HG03139 (cell line): ENCODE results near the gene CD46.
"Not testable (repeated sequence)": the region's sequence is repeated elsewhere in the genome, so short reads cannot be mapped to it uniquely, and the experiment has no call there.

ENCODE experiments used
- ATAC-seq: cut with Tn5 transposase; IDR thresholded peaks from one replicate; pipeline ENCODE4 v1.9.1; 2021; ENCODE audit not compliant: unreplicated experiment

CD46 gene

GRCh38 chr1:207751790-207752455 lies at the start of gene CD46:
CD46 (plus strand) TSS chr1:207752054; CDS start chr1:207752213, 159 bp downstream.
- peak; percentile 97 for ATAC-seq

DNA sequence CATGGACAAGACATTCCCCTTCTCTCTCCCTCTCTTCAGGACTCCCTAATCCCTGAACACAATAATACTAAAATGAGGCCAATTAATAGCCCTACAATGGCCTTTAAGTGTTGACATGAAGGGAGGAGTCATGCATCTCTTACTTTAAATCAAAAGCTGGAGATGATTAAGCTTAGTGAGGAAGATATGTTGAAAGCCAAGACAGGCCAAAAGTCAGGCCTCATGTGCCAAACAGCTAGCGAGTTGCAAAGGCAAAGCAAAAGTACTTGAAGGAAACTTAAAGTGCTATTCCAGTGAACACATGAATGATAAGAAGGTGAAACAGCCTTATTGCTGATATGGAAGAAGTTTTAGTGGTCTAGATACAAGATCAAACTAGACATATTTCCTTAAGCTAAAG lies 49.5 kb upstream of the CD46 start:
- ATAC-seq: no peak

- ATAC-seq: no peak
These were observed 48.1 kb upstream of the CD46 start for GRCh38 chr1:207703712-207704111.

DNA sequence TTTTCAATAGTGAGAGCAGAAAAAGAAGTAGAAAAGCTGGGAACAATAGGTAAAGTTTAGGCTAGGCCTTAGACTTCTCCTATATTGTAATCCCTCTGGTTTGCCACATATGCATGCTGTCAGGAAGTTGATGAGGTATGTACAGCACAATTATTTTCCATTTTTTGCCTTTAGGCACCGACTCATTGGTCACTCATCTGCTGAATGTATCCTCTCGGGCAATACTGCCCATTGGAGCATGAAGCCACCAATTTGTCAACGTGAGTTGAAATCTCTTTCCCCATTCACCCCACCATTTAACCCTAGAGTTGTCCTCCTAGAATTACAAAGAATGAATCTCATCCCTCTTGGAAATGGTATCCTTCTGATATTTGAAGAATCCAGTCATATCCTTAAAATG lies 43.9 kb upstream of the CD46 start:
- ATAC-seq: not testable (repeated sequence)

GRCh38 chr1:207711285-207711684 lies 40.6 kb upstream of the CD46 start:
- no peak for ATAC-seq

- not testable (repeated sequence) for ATAC-seq
These were observed 39.2 kb upstream of the CD46 start for GRCh38 chr1:207712701-207713100.

- no peak for ATAC-seq
These were observed 38.3 kb upstream of the CD46 start for GRCh38 chr1:207713529-207713928.

GRCh38 chr1:207719234-207719633 lies 32.6 kb upstream of the CD46 start:
- no peak for ATAC-seq

GRCh38 chr1:207728200-207728858 lies 23.5 kb upstream of the CD46 start:
- ATAC-seq: not testable (repeated sequence)

DNA sequence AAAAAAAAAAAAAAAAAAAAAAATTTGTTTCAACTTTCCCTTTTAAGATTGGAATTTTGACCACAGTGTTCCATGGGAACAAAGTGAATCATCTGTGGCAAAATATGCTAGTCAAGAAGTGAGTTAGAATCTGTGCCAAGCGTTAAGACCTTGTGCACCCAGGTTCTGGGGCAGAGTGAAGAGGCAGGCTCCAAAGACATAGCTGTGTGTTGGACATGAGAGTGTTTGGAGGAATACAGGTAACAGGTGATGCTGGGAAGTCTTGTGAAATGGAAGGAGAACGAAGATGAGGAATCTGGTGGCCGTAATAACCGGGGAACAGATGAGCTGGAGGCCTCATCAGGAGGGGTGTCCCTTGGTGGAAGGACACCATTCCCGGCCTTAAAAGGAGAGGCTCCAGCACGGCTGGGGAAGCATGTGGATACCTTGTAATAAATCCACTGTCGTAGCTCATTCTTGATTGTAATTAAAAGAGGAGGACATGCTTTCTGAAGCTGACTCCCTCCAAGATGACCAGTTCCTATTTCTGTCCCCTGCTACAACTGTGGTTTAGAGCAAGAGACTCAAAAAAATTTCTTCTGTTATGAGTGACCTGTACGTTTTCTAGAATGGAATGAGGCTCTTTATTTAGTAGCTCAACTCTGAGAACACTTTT lies 14.2 kb upstream of the CD46 start:
- not testable (repeated sequence) for ATAC-seq

DNA sequence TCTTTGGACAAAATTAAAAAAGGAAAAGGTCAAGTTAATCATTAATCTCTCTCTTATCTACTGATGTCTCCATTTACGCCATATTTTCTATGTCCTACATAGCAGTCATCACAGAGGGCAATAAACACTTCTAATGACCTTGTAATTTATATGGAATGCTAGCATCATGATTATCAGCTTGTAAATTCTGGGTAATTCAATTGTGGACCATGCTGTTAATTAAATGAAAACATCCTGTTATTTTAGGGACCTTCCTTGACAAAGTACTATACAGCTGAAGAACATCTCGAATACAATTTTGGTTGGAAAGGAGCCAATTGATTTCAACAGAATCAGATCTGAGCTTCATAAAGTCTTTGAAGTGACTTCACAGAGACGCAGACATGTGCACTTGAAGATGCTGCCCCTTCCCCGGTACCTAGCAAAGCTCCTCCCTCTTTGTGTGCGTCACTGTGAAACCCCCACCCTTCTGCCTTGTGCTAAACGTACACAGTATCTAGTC lies 13.6 kb upstream of the CD46 start:
- ATAC-seq: not testable (repeated sequence)

DNA sequence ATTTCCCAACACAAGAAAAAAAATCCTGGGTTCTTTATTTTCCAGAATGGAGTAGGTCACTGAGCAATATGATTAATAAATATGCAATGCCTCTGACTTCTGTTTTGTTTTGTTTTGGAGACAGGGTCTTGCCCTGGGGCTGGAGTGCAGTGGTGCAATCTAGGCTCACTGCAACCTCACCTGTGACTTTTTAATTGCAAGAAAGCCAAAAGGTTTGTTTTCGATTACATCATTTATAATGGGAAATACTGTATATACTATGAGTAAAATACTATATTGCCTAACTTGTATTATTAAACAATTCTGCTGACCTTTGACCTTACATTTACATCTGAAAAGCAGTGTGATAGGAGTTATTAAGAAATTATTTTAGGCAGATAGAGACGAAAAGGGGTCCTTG lies 11.6 kb upstream of the CD46 start:
- ATAC-seq: no peak

GRCh38 chr1:207742850-207743555 lies 8.9 kb upstream of the CD46 start:
- no peak for ATAC-seq

- no peak for ATAC-seq
These were observed 7.8 kb upstream of the CD46 start for GRCh38 chr1:207744000-207744534.

GRCh38 chr1:207745285-207745684 lies 6.6 kb upstream of the CD46 start:
- ATAC-seq: no peak

DNA sequence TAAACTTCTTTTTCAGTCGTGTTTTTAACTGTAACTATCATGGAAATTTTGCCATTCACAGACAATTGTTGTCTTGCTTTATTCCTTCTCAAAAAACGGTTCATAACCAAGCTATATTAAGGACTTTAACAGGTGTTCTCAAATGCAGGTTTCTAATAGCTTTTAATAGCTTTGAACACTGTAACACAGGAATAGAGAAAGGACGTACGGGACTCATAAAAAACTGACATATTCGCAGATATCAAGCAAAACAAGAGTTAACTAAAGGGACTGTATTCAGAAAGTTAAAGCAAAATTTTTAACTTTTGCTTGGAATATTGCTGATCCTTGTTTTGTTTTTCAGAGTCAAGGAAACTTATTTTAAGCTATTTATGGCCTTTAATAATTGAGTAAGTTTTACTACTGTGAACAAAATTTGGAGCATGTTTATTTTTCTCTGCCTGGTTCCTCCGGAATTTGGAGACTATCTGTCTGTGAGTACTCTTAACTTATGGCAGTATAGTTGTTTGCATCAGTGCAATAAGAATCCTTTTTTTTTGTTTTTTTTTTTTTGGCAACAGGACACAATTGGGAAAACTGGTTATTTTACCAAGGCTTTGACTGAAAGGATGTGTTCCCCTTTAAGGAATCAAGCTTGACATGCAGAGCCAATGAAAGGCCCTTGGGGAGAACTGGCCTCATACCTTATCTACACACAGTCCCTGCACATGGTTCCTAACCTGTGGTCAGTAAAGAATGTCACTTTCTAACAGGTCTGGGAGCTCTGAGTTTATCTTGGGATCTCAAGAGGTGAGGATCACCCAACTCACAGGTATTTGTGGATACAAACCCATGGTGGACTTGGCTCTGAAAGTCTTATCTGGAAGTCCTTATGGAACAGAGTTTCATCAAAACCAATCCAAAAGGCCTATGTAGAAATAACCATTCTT lies 5.8 kb upstream of the CD46 start:
- ATAC-seq: no peak

DNA sequence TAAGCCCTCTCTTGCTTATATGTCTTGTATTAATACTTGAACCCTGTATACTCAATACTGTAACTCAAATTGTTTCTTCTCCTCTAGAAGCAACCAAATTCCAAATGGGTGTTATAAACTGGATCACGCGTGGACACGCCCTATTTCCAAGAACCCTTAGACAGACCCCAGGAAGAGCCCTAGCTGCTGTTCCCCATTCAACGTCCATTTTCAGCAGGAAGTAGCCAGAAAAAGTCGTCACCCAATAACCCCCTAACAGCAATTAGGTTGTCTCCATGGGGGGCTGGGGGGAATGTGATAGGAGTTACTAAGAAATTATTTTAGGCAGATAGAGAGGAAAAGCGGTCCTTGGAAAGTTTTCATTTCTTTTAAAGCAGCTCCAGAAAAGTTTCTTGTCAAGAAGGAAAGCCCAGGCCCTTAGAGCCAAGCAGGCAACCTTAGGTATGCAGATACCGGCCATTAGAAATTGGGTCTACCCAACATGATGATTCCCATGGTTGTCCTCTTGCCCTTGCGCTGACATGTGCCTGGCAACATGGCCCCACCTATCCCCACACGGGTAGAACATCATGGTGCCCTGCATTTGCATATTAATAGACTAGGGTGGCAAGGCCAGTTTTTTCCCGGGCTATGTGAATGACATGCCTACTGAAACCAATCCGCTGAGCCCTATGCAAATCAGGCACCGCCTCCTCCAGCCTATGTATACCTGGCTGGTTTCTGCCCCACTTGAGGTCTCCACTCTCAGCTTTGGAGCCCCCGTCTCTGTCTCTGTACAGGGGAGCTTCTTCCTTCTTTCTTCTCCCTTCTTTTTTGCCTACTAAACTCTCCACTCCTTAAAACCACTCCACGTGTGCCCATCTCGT lies 4.0 kb upstream of the CD46 start:
- ATAC-seq: no peak

DNA sequence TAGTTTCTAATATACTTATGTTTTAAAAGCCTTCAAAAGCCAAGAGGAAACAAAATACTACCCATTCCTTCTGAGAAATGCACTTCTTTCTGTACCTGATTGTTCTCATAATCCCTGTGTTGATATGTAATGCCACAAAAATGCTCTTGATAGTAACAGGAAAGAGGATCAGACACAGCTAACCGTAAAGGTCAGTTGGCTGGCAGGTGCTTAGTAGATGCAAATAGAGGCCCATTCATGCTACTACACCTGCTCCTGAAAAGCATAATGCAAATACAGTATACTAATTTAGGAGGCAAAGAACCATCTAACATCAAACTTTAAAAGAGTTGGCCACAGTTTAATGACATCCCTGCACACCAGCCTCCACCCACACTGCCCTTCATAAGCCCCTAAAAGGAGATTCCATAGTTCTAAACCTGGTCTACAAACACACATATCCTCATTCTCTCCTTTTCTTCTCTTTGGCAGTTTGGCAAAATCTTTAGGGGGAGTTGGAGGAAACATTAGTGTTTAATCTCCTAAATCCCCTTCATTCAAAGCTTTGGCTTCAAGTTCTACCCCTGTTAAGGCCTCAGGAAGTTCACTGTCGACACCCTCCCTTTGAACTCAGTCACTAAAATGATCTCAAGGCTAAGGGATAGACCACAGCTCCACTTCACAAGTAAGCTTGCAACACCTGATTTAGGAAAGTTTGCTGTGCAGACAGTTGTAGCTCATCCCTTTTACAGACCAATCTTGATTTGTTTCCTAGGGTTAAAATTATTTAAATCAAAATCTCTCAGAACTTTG lies 2.9 kb upstream of the CD46 start:
- ATAC-seq: no peak
